Fibroblast of mammary gland (primary cell): ENCODE data around the gene USP35.

Source experiments
- DNase-seq: peaks from one replicate; pipeline ENCODE4 v3.0.0-alpha.2; 2010; ENCODE audit warnings: low read depth
- H3K4me3 ChIP-seq: 2 replicates; pipeline ENCODE4 v1.5.1; 2011; ENCODE audit warnings: low read depth, mild to moderate bottlenecking, low read length, moderate library complexity; ENCODE audit not compliant: control insufficient read depth
- TF ChIP-seq, protein P1 (sequence below): conservative IDR thresholded peaks from 2 replicates; pipeline ENCODE4 v1.5.1; 2011; ENCODE audit warnings: low read depth, low read length, inconsistent platforms; ENCODE audit not compliant: control insufficient read depth, insufficient read depth

The USP35 gene

GRCh38 chr11:78188286-78189173 is at the start of gene USP35, which contains the start of gene KCTD21:
Gene USP35 (plus strand): TSS chr11:78188919. CDS start chr11:78196246, 7,327 bp downstream.
Gene KCTD21 (minus strand): TSS chr11:78188626. CDS start chr11:78174554, 14,072 bp downstream.
- TF ChIP-seq, protein P1, sequence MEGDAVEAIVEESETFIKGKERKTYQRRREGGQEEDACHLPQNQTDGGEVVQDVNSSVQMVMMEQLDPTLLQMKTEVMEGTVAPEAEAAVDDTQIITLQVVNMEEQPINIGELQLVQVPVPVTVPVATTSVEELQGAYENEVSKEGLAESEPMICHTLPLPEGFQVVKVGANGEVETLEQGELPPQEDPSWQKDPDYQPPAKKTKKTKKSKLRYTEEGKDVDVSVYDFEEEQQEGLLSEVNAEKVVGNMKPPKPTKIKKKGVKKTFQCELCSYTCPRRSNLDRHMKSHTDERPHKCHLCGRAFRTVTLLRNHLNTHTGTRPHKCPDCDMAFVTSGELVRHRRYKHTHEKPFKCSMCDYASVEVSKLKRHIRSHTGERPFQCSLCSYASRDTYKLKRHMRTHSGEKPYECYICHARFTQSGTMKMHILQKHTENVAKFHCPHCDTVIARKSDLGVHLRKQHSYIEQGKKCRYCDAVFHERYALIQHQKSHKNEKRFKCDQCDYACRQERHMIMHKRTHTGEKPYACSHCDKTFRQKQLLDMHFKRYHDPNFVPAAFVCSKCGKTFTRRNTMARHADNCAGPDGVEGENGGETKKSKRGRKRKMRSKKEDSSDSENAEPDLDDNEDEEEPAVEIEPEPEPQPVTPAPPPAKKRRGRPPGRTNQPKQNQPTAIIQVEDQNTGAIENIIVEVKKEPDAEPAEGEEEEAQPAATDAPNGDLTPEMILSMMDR = no peak
- peak; percentile 95 for DNase-seq
- H3K4me3 ChIP-seq = peak within 1 kb of the TSS; percentile 91

- H3K4me3 ChIP-seq = peak within 1 kb of the TSS; percentile 97
- TF ChIP-seq, protein P1 = no peak
- peak; percentile 93 for DNase-seq
Observed at GRCh38 chr11:78139422-78140391, 49.0 kb upstream of the USP35 start, which contains the start of gene ALG8. Gene ALG8 (minus strand): TSS chr11:78139626. CDS start chr11:78139588, 38 bp downstream.

GRCh38 chr11:78140392-78141077 is 48.2 kb upstream of the USP35 start:
- peak overlapping the region; percentile 97 for H3K4me3 ChIP-seq
- TF ChIP-seq, protein P1 = no peak
- peak; percentile 14 for DNase-seq

- H3K4me3 ChIP-seq = no peak overlapping the region
- TF ChIP-seq, protein P1 = no peak
Observed at GRCh38 chr11:78145511-78146025, 43.2 kb upstream of the USP35 start.

DNA sequence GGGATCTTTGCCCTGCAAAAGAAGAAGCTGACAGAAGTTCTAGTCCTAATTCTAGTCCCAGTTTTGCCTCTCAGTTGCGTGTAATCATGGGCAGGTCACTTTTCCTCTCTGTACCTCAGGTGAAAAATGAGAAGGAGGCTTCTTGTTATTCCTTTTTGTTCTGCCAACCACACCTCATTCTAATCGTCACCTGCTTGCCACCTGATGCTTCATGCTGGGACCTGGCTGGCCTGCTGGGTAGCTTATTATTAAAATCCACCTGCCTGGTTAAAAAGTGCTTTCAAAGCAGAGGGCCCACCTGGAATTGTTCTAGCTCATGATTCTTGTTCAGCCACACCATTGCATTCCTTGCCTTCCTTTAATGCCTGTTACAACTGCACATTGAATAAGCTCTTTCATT is 40.9 kb upstream of the USP35 start:
- H3K4me3 ChIP-seq = no peak overlapping the region
- DNase-seq = no peak
- TF ChIP-seq, protein P1 = no peak

More at GRCh38 chr11:78145511-78146025, 43.2 kb upstream of the USP35 start:
- DNase-seq = no peak
